Measurements from ENCODE around the gene EFCAB13. TPM values are rescaled to one million over a fixed set of nuclear protein-coding genes. Genes with fewer than 3 reads are reported as not detected.
"Not testable (repeated sequence)": the region's sequence is repeated elsewhere in the genome, so short reads cannot be mapped to it uniquely, and the experiment has no call there.

The EFCAB13 gene
- total RNA-seq, 1 experiment from 2014 or later = 5.1 TPM

DNA sequence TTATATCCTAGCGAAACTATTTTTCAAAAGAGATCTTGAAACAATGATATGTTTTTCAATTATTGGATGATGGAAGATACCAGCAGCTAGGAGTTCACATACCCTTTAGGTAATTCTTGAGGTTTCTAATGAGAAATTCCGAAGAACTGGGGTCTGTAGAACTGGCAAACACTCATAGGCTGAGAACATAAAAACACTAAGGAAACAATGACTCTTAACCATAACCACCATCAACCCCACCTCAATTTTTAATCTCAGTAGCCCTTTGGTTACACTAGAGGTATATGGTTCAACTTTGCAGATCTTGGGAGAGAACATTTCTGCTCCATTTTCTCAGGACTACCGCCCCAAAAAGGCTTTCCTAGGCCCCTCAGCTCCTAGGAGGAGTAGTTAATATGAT lies 141.4 kb downstream of the EFCAB13 start:
- Mint-ChIP-seq H3K9me3 (ENCODE audit: unreplicated experiment) (no peaks in the 10 kb centered on the region), H3K4me3 (ENCODE audit: unreplicated experiment) (no peak overlapping the region), H3K4me1 (ENCODE audit: low read depth, unreplicated experiment) (no peaks in the 10 kb centered on the region), H3K36me3 (ENCODE audit: insufficient read depth, unreplicated experiment) (peaks cover 12% of the 10 kb centered on the region), H3K27ac (ENCODE audit: unreplicated experiment) (no peak overlapping the region), H3K27me3 (ENCODE audit: insufficient read depth, unreplicated experiment) (no peaks in the 10 kb centered on the region)
- TF ChIP-seq, protein P1, sequence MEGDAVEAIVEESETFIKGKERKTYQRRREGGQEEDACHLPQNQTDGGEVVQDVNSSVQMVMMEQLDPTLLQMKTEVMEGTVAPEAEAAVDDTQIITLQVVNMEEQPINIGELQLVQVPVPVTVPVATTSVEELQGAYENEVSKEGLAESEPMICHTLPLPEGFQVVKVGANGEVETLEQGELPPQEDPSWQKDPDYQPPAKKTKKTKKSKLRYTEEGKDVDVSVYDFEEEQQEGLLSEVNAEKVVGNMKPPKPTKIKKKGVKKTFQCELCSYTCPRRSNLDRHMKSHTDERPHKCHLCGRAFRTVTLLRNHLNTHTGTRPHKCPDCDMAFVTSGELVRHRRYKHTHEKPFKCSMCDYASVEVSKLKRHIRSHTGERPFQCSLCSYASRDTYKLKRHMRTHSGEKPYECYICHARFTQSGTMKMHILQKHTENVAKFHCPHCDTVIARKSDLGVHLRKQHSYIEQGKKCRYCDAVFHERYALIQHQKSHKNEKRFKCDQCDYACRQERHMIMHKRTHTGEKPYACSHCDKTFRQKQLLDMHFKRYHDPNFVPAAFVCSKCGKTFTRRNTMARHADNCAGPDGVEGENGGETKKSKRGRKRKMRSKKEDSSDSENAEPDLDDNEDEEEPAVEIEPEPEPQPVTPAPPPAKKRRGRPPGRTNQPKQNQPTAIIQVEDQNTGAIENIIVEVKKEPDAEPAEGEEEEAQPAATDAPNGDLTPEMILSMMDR (IDR thresholded peaks at IDR 0.05; ENCODE audit: insufficient read depth in 1 of 2, low read depth in 1 of 2, low read length in 1 of 2, severe bottlenecking in 1 of 2, unreplicated experiment in 1 of 2) = no peak
- ChIA-PET CTCF (no interaction called here), POLR2A (no interaction called here)
- no TSS peak for BruUV-seq (replicated peaks)
- no peaks in the 10 kb centered on the region for H3K9me3 ChIP-seq
- DNase-seq = no peak
- no peak overlapping the region for H3K4me3 ChIP-seq (ENCODE audit: low read depth, low read length)
- H3K36me3 ChIP-seq (ENCODE audit: control insufficient read depth, insufficient read depth, low read length) = no peaks in the 10 kb centered on the region
- no peaks in the 10 kb centered on the region for H3K27me3 ChIP-seq (replicated peaks; ENCODE audit: control insufficient read depth, insufficient read depth, low read length)
- no peaks in the 10 kb centered on the region for H3K4me1 ChIP-seq
- intact Hi-C loops (cut with micrococcal nuclease; ENCODE audit: unreplicated experiment) = no loop called here

DNA sequence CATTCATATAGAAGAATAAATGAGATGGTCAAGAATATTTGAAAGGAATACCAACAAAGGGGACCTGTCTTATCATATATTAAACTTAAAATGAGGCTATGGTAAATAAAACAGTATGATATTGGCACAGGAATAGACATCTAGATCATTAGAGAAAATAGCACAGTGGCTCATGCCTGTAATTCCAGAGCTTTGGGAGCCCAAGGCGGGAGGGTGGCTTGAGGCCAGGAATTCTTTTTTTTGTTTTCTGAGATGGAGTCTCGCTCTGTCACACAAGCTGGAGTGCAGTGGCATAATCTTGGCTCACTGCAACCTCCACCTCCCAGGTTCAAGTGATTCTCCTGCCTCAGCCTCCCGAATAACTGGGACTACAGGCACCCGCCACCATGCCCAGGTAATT lies 143.2 kb downstream of the EFCAB13 start:
- intact Hi-C loops (cut with micrococcal nuclease; ENCODE audit: unreplicated experiment); H3K4me1 Mint-ChIP-seq (ENCODE audit: low read depth, unreplicated experiment); H3K27me3 Mint-ChIP-seq (ENCODE audit: insufficient read depth, unreplicated experiment); CTCF ChIA-PET; DNase-seq; H3K36me3 ChIP-seq (ENCODE audit: control insufficient read depth, insufficient read depth, low read length); H3K4me1 ChIP-seq; H3K27me3 ChIP-seq (replicated peaks; ENCODE audit: control insufficient read depth, insufficient read depth, low read length); H3K4me3 ChIP-seq (ENCODE audit: low read depth, low read length); BruUV-seq (replicated peaks); H3K27ac Mint-ChIP-seq (ENCODE audit: unreplicated experiment); H3K9me3 ChIP-seq; H3K9me3 Mint-ChIP-seq (ENCODE audit: unreplicated experiment); POLR2A ChIA-PET; H3K4me3 Mint-ChIP-seq (ENCODE audit: unreplicated experiment): not testable (repeated sequence)
- peaks cover 17% of the 10 kb centered on the region for H3K36me3 Mint-ChIP-seq (ENCODE audit: insufficient read depth, unreplicated experiment)

DNA sequence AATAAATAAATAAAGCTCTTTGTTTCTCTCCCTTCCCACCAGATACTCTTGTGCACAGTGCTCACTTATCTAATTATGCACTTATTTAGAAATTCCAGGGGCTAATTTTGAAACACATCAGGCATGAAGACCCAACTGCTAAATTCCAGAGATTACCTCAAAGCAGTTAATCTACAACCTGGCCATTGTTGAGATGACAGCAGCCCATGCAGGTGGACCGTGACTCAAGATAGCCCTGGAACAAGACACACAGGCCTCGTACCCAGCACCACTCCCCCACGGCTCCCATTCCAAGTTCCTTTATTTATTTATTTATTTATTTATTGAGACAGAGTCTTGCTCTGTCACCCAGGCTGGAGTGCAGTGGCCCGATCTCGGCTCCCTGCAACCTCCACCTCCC lies 147.1 kb downstream of the EFCAB13 start:
- Mint-ChIP-seq H3K9me3 (ENCODE audit: unreplicated experiment) (no peaks in the 10 kb centered on the region), H3K27ac (ENCODE audit: unreplicated experiment) (no peak overlapping the region), H3K36me3 (ENCODE audit: insufficient read depth, unreplicated experiment) (peaks cover 29% of the 10 kb centered on the region), H3K27me3 (ENCODE audit: insufficient read depth, unreplicated experiment) (no peaks in the 10 kb centered on the region), H3K4me3 (ENCODE audit: unreplicated experiment) (no peak overlapping the region), H3K4me1 (ENCODE audit: low read depth, unreplicated experiment) (no peaks in the 10 kb centered on the region)
- Histone ChIP-seq H3K36me3 (ENCODE audit: control insufficient read depth, insufficient read depth, low read length) (no peaks in the 10 kb centered on the region), H3K9me3 (no peaks in the 10 kb centered on the region), H3K4me1 (no peaks in the 10 kb centered on the region), H3K4me3 (ENCODE audit: low read depth, low read length) (no peak overlapping the region), H3K27me3 (replicated peaks; ENCODE audit: control insufficient read depth, insufficient read depth, low read length) (no peaks in the 10 kb centered on the region)
- BruUV-seq (replicated peaks) = no TSS peak
- DNase-seq = peak in 1 of 2 experiments; percentile 15
- intact Hi-C loops (cut with micrococcal nuclease; ENCODE audit: unreplicated experiment) = no loop called here
- POLR2A ChIA-PET = no interaction called here
- CTCF ChIA-PET = no interaction called here
- TF ChIP-seq, protein P1 (IDR thresholded peaks at IDR 0.05; ENCODE audit: insufficient read depth in 1 of 2, low read depth in 1 of 2, low read length in 1 of 2, severe bottlenecking in 1 of 2, unreplicated experiment in 1 of 2) = no peak

DNA sequence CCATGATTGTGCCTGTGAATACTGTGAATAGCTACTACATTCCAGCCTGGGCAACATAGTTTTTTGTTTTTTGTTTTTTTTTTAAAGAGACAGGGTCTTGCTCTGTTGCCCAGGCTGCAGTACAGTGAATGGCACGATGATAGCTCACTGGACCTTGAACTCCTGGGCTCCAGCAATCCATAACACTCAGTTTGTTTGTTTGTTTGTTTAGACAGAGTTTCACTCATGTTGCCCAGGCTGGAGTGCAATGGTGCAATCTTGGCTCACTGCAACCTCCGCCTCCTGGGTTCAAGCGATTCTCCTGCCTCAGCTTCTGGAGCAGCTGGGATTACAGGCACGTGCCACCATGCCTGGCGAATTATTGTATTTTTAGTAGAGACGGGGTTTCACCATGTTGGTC lies 148.3 kb downstream of the EFCAB13 start:
- H3K4me1 ChIP-seq; H3K9me3 ChIP-seq; H3K9me3 Mint-ChIP-seq (ENCODE audit: unreplicated experiment); intact Hi-C loops (cut with micrococcal nuclease; ENCODE audit: unreplicated experiment); DNase-seq; H3K27ac Mint-ChIP-seq (ENCODE audit: unreplicated experiment); H3K4me1 Mint-ChIP-seq (ENCODE audit: low read depth, unreplicated experiment); H3K36me3 ChIP-seq (ENCODE audit: control insufficient read depth, insufficient read depth, low read length); H3K27me3 ChIP-seq (replicated peaks; ENCODE audit: control insufficient read depth, insufficient read depth, low read length); H3K4me3 Mint-ChIP-seq (ENCODE audit: unreplicated experiment); BruUV-seq (replicated peaks); H3K4me3 ChIP-seq (ENCODE audit: low read depth, low read length); H3K27me3 Mint-ChIP-seq (ENCODE audit: insufficient read depth, unreplicated experiment); POLR2A ChIA-PET; CTCF ChIA-PET: not testable (repeated sequence)
- H3K36me3 Mint-ChIP-seq (ENCODE audit: insufficient read depth, unreplicated experiment) = peaks cover 30% of the 10 kb centered on the region

Other genes with a start within 250 kb of the EFCAB13 start
- gene CDC27, start 134.7 kb upstream of the EFCAB13 start, total RNA-seq (2022) = 92.6 and 104 TPM in 2 replicates
- gene MYL4, start 114.6 kb upstream of the EFCAB13 start, total RNA-seq (2022) = 0.39 TPM in 1 of 2 replicates, not detected in the other
- gene ITGB3, start 70.1 kb upstream of the EFCAB13 start, total RNA-seq (2022) = 0.48 and 1.2 TPM in 2 replicates
- 139 and 155 TPM in 2 replicates for gene NPEPPS, start 207.2 kb downstream of the EFCAB13 start, total RNA-seq (2022)

Measured in Caco-2 (cell line).